ENCODE results near the gene CDH5. TPM values are rescaled to one million over a fixed set of nuclear protein-coding genes. Genes with fewer than 3 reads are reported as not detected.
"Not testable (repeated sequence)": the region's sequence is repeated elsewhere in the genome, so short reads cannot be mapped to it uniquely, and the experiment has no call there.

Gene CDH5
- total and polyA plus RNA-seq, 2 donors from 2014 or later, result 13.9 to 41.3 TPM

GRCh38 chr16:66325717-66326376, 40.6 kb upstream of the CDH5 start:
- H3K27me3 ChIP-seq (ENCODE audit: control insufficient read depth, insufficient read depth, low read length), result no peaks in the 10 kb centered on the region
- no peak overlapping the region for H3K4me3 ChIP-seq (ENCODE audit: low read length in 3 of 3)
- H3K9ac ChIP-seq (ENCODE audit: low read length in 3 of 3), result no peak overlapping the region
- DNase-seq (peak in 1 of 5 donors; percentile 21), FAIRE-seq (no peak)
- H3K9me3 ChIP-seq (ENCODE audit: control insufficient read depth in 2 of 3, insufficient read depth in 1 of 3, low read length in 3 of 3), result no peaks in the 10 kb centered on the region
- no peak overlapping the region for H3K27ac ChIP-seq (ENCODE audit: low read depth in 2 of 2, low read length in 2 of 2)
- intact Hi-C loops (cut with DNase I), result no loop called here
- no peaks in the 10 kb centered on the region for H3K36me3 ChIP-seq (ENCODE audit: control insufficient read depth in 2 of 3, insufficient read depth in 3 of 3, low read length in 3 of 3)
- TF ChIP-seq CTCF (IDR thresholded peaks at IDR 0.05; ENCODE audit: borderline replicate concordance, extremely low read depth, insufficient read depth), result no peak
- no peaks in the 10 kb centered on the region for H3K4me1 ChIP-seq (ENCODE audit: control insufficient read depth in 2 of 3, insufficient read depth in 2 of 3, low read depth in 1 of 3, low read length in 3 of 3)

GRCh38 chr16:66326991-66327513, 39.4 kb upstream of the CDH5 start:
- DNase-seq (peak; percentile 39 to 68 (median 56)), FAIRE-seq (no peak)
- no peaks in the 10 kb centered on the region for H3K36me3 ChIP-seq (ENCODE audit: control insufficient read depth in 2 of 3, insufficient read depth in 3 of 3, low read length in 3 of 3)
- no peaks in the 10 kb centered on the region for H3K27me3 ChIP-seq (ENCODE audit: control insufficient read depth, insufficient read depth, low read length)
- no peaks in the 10 kb centered on the region for H3K4me1 ChIP-seq (ENCODE audit: control insufficient read depth in 2 of 3, insufficient read depth in 2 of 3, low read depth in 1 of 3, low read length in 3 of 3)
- no peak overlapping the region for H3K9ac ChIP-seq (ENCODE audit: low read length in 3 of 3)
- no peak overlapping the region for H3K27ac ChIP-seq (ENCODE audit: low read depth in 2 of 2, low read length in 2 of 2)
- no peak for TF ChIP-seq CTCF (IDR thresholded peaks at IDR 0.05; ENCODE audit: borderline replicate concordance, extremely low read depth, insufficient read depth)
- no peak overlapping the region for H3K4me3 ChIP-seq (ENCODE audit: low read length in 3 of 3)
- H3K9me3 ChIP-seq (ENCODE audit: control insufficient read depth in 2 of 3, insufficient read depth in 1 of 3, low read length in 3 of 3), result no peaks in the 10 kb centered on the region
- intact Hi-C loops (cut with DNase I), result no loop called here

- DNase-seq, result peak in 1 of 5 donors; percentile 46
- no peaks in the 10 kb centered on the region for H3K4me1 ChIP-seq (ENCODE audit: control insufficient read depth in 2 of 3, insufficient read depth in 2 of 3, low read depth in 1 of 3, low read length in 3 of 3)
- TF ChIP-seq CTCF (IDR thresholded peaks at IDR 0.05; ENCODE audit: borderline replicate concordance, extremely low read depth, insufficient read depth), result no peak
Observed at GRCh38 chr16:66328282-66328681, 38.2 kb upstream of the CDH5 start.

DNA sequence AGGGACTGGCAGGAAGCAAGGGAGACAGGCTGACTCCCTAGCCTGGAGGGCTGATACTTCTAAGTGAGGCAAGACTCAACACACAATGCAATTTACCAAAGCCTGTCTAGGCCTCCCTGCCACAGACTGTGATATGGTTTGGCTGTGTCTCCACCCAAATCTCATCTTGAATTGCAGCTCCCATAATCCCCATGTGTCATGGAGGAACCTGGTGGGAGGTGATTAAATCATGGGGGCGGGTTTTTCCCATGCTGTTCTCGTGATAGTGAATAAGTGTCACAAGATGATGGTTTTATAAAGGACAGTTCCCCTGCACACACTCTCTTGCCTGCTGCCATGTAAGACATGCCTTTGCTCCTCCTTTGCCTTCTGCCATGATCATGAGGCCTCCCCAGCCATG, 35.0 kb upstream of the CDH5 start:
- H3K36me3 ChIP-seq (ENCODE audit: control insufficient read depth in 2 of 3, insufficient read depth in 3 of 3, low read length in 3 of 3); DNase-seq; H3K9me3 ChIP-seq (ENCODE audit: control insufficient read depth in 2 of 3, insufficient read depth in 1 of 3, low read length in 3 of 3); H3K4me1 ChIP-seq (ENCODE audit: control insufficient read depth in 2 of 3, insufficient read depth in 2 of 3, low read depth in 1 of 3, low read length in 3 of 3); intact Hi-C loops (cut with DNase I); H3K27me3 ChIP-seq (ENCODE audit: control insufficient read depth, insufficient read depth, low read length); H3K4me3 ChIP-seq (ENCODE audit: low read length in 3 of 3); FAIRE-seq; H3K27ac ChIP-seq (ENCODE audit: low read depth in 2 of 2, low read length in 2 of 2); H3K9ac ChIP-seq (ENCODE audit: low read length in 3 of 3): not testable (repeated sequence)

More at GRCh38 chr16:66328282-66328681, 38.2 kb upstream of the CDH5 start:
- FAIRE-seq, result no peak
- Histone ChIP-seq H3K4me3 (ENCODE audit: low read length in 3 of 3) (no peak overlapping the region), H3K27ac (ENCODE audit: low read depth in 2 of 2, low read length in 2 of 2) (no peak overlapping the region), H3K9ac (ENCODE audit: low read length in 3 of 3) (no peak overlapping the region), H3K9me3 (ENCODE audit: control insufficient read depth in 2 of 3, insufficient read depth in 1 of 3, low read length in 3 of 3) (no peaks in the 10 kb centered on the region), H3K36me3 (ENCODE audit: control insufficient read depth in 2 of 3, insufficient read depth in 3 of 3, low read length in 3 of 3) (no peaks in the 10 kb centered on the region), H3K27me3 (ENCODE audit: control insufficient read depth, insufficient read depth, low read length) (no peaks in the 10 kb centered on the region)
- intact Hi-C loops (cut with DNase I), result no loop called here

All from kidney (tissue), 14 donors.